ENCODE measurements around the gene TTLL10.
"Not testable (repeated sequence)": the region's sequence is repeated elsewhere in the genome, so short reads cannot be mapped to it uniquely, and the experiment has no call there.

DNA sequence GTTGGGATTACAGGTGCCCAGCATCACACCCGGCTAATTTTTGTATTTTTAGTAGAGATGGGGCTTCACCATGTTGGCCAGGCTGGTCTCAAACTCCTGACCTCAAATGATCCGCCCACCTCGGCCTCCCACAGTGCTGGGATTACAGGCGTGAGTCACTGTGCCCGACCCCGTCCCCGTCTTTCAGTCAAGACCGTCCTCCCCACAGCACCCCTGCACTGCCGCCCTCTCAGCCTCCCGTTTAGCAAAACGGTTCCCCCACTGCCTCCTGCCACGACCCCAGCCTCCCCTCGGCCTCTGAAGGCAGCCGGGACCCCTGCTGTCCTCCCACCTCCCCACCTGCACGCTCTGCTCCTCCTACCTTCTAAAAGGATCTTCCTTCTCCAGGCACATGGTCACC is 31.3 kb upstream of the TTLL10 start:
- TF ChIP-seq, protein P1, sequence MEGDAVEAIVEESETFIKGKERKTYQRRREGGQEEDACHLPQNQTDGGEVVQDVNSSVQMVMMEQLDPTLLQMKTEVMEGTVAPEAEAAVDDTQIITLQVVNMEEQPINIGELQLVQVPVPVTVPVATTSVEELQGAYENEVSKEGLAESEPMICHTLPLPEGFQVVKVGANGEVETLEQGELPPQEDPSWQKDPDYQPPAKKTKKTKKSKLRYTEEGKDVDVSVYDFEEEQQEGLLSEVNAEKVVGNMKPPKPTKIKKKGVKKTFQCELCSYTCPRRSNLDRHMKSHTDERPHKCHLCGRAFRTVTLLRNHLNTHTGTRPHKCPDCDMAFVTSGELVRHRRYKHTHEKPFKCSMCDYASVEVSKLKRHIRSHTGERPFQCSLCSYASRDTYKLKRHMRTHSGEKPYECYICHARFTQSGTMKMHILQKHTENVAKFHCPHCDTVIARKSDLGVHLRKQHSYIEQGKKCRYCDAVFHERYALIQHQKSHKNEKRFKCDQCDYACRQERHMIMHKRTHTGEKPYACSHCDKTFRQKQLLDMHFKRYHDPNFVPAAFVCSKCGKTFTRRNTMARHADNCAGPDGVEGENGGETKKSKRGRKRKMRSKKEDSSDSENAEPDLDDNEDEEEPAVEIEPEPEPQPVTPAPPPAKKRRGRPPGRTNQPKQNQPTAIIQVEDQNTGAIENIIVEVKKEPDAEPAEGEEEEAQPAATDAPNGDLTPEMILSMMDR (IDR thresholded peaks at IDR 0.05), result not testable (repeated sequence)
- not testable (repeated sequence) for TF ChIP-seq EP300, POLR2A, POLR2AphosphoS5 (IDR thresholded peaks at IDR 0.05)

All from stomach (tissue), 4 donors.